K562 (cell line): Measurements from ENCODE around the gene TARBP1. TPM values are rescaled to one million over a fixed set of nuclear protein-coding genes. Genes with fewer than 3 reads are reported as not detected.

Source experiments
- CHD4 ChIP-seq: fragments of 200-600 bp; sonication (generic); IDR thresholded peaks from 3 replicates; pipeline ENCODE4 v1.6.1; 2012; ENCODE audit warnings: low read depth, mild to moderate bottlenecking, mixed read lengths, low read length, inconsistent platforms; ENCODE audit not compliant: insufficient read depth, insufficient replicate concordance, poor library complexity, severe bottlenecking
- CUX1 ChIP-seq: fragments of 200-800 bp; sonication (Bioruptor generic); IDR thresholded peaks from 2 replicates; pipeline ENCODE4 v1.6.1; 2016; ENCODE audit warnings: missing genetic modification characterization, missing compliant biosample characterization
- MYNN ChIP-seq, 2 experiments: sonication (generic); formaldehyde crosslinking in 1 of 2; IDR thresholded peaks; 2 replicates each; pipeline versions ENCODE4 v1.5.0 to v1.6.1; 2016 to 2020; ENCODE audit warnings: antibody characterized with exemption in 1 of 2, missing genetic modification reagents in 1 of 2
- NCOA2 ChIP-seq, 2 experiments: fragments of 450-650 bp; IDR thresholded peaks; 2 replicates each; pipeline ENCODE4 v1.6.1; 2018; ENCODE audit warnings: mild to moderate bottlenecking in 2 of 2, moderate library complexity in 1 of 2; ENCODE audit not compliant: partially characterized antibody in 2 of 2
- POLR2H ChIP-seq: IDR thresholded peaks from 2 replicates; pipeline ENCODE4 v1.6.1; 2016; ENCODE audit warnings: missing genetic modification characterization, low read depth, mild to moderate bottlenecking, control low read depth, missing compliant biosample characterization, moderate library complexity
- polyA plus RNA-seq, 8 experiments: library from polyadenylated mRNA; depleted of rRNA in 4 of 8; stranded (reverse) in 5 of 8; unstranded in 3 of 8; fragments of >200 nt; fragmentation: Nextera tagmentation in 2 of 8; fragmentation: Illumina TruSeq in 1 of 8; extraction: Ambion mirVana in 2 of 8; extraction: Trizol in 1 of 8; gene quantifications; 2 replicates each; pipeline versions ENCODE4 v1.2.1 to v1.2.3, GENCODE V29; 2011 to 2014; ENCODE audit warnings: inconsistent platforms in 1 of 8, missing spikeins in 1 of 8
- total RNA-seq, 7 experiments: library from RNA; depleted of rRNA in 6 of 7; stranded (reverse); fragments of >200 nt in 6 of 7; fragmentation: Illumina TruSeq in 2 of 7; extraction: Trizol in 2 of 7; gene quantifications; 2 replicates each; pipeline versions ENCODE4 v1.2.1 to v1.2.3, GENCODE V29; 2011 to 2021; ENCODE audit warnings: low replicate concordance in 1 of 7

The TARBP1 gene
- total and polyA plus RNA-seq, 9 of the 15 experiments (the other 6 are each of a cell fraction or from before 2014, with no cell fraction given) = 8.8 to 48.0 (median 22.9) TPM

GRCh38 chr1:234481771-234482170 is 2.8 kb upstream of the TARBP1 start (continued):
- TF ChIP-seq CUX1 (CRISPR knock-in tag) (no peak), CHD4 (no peak), MYNN (IDR thresholded peaks at IDR 0.05) (no peak), MYNN (CRISPR knock-in tag; IDR thresholded peaks at IDR 0.05) (no peak), POLR2H (tag) (no peak), NCOA2 (IDR thresholded peaks at IDR 0.05; ENCODE audit: partially characterized antibody in 2 of 2) (no peak)
